Suppressor macrophage treated with lipopolysaccharide for 1 hour (primary cell): ENCODE data around the gene COA3.
A peak's percentile ranks its signal among the peaks of the same experiment; 100 is the strongest.

Experiments
- DNase-seq, 3 donors: peaks; one replicate each; pipeline ENCODE4 v3.0.0-alpha.2; 2020 to 2022

The COA3 gene

DNA sequence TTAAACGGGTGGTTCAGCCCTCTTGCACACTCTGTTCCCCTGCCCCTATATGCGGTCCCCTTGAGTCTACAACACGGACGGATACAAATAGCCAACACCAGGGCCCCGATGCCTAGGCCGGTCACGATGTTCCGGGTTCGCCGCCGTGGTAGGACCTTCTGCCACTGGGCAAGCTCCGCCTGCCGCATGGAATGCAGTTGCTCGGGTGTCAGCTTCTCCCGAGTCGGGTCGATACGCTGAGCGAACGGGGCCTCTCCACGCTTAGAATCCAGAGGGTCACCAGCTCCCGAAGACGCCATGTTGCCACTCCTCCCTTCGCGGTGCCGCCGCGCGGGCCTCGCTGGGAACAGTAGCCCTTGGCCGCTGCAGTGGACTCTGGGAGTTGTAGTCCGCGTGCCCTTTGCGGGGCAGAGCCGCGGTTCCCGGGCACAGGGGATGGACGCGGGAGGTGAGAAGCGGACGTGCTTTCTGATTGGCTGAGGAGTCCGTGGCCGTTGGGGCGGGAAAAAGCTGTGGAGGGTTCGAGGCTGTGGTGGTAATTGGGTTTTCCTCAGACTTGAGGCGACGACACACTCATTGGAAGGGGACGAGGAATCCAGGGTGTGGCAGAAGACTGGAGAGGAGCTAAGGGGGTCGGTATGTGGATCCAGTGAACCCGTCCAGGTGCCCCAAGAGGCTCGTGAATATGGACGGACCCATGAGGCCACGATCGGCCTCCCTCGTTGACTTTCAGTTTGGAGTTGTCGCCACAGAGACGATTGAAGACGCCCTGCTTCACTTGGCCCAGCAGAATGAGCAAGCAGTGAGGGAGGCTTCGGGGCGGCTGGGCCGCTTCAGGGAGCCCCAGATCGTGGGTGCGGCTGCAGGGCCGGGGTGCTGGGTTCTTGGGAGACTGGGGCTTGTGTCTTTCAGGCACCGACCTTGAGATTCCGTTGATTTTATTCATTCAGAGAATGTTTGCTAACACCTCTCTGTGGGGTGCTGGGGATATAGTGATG is at the start of gene COA3, which contains the start of gene CNTD1:
Gene COA3 (minus strand): TSS at position 322 of the 998 bp plus-strand sequence. CDS start 23 bp downstream, at position 299.
Gene CNTD1 (plus strand): TSS at position 479 of the 998 bp plus-strand sequence. CDS start 207 bp downstream, at position 686.
- peak; percentile 84 to 93 (median 88) for DNase-seq

DNA sequence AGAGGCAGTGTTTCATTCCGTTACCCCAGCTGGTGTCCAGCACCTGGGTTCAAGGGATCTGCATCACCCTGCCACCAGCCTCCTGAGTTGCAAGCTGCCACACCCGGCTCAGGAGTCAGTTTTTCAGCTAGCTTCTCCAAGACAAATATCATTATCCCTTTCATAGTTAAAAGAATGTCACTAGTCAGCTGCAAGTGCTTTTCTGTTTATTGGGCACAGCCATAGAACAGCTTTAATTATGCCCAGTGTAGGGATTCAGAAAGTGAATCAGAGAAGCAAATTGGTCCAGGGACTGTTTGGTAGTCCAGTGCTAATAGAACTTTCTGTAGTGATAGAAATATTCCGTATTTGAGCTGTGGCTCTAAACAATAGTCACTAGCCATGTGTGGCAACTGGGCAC is 49.6 kb upstream of the COA3 start:
- DNase-seq, result no peak

GRCh38 chr17:42846594-42847280 is 48.2 kb upstream of the COA3 start:
- DNase-seq, result peak; percentile 70 to 85 (median 77)

DNA sequence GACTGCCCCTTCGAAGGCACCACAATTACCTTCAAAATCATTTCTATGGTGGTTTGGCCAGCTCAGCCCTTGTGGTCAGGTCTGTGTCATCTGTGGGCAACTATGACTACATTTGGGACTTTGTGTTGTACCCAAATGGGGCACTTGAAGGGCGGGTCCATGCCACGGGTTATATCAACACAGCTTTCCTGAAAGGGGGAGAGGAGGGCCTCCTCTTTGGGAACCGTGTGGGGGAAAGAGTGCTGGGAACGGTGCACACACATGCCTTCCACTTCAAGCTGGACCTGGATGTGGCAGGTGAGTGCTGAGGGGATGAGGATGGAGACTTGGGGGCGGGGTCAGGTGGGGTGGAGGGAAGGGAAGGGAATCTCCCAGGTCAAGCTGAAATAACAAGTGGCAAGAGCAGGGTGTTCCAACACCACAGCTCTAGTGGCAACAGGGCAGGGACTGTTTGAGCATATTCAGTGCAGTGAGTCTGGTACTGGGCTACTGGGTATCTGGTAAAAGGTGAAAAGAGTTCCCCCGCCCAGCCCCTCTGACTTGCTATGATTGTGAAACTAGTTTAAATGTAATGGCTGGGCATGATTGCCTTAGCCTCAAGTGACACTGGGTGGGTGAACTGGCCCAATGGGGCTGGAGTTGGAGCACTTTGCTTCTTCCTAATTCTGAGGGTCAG is 47.6 kb upstream of the COA3 start:
- DNase-seq, result peak; percentile 60 to 79 (median 74)

GRCh38 chr17:42845556-42845917 is 47.0 kb upstream of the COA3 start:
- no peak for DNase-seq

- DNase-seq, result no peak
Measured at GRCh38 chr17:42844761-42845555, 46.5 kb upstream of the COA3 start.

DNA sequence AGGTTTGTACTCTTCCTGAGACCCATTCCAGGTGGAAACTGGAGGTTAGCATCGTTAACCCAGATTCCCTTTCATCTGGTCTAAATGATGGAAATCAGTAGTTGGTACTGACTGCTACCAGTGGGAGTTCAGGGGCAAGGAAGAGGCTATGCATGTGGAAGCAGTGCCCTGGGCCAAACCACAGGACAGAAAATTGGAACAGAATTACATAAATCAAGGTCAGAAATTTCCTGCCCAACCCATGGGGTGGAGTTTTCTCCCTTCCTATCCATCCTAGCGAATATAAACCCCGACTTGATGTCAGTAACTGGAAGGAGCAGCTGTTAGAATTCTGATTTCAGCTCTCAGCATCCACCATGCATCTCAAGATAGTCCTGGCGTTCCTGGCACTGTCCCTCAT is 45.8 kb upstream of the COA3 start, which contains the start of gene AOC2:
Gene AOC2 (plus strand): TSS at position 310 of the 400 bp plus-strand sequence. CDS start 47 bp downstream, at position 357.
- no peak for DNase-seq

DNA sequence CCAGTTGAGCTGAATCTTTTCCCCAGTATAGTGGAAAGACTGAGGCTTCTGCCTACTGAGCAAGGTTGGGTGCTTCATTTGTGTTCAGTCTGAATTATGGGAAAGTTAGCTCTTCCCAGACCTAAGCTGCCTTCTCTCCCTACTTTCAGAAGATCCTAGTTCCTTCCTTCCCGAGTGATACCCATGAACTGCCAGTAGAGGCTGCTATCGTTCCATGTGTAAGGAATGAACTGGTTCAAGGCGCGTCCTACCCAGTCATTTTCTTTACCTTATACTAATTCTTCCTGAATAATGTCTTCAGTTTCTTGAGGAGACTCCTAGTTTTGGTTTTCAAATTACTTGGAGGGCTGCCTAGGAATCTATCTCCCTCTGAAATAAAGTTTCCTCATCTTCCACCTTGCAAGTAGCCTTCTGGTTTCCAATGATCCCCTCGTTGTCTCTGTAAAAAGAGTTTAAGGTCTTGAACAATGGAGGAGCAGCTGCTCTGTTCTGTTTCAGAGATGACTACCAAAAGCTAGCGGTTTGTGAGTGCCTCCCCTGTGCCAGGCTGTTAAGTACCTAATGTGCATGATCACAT is 44.9 kb upstream of the COA3 start:
- peak; percentile 72 to 81 (median 75) for DNase-seq

DNA sequence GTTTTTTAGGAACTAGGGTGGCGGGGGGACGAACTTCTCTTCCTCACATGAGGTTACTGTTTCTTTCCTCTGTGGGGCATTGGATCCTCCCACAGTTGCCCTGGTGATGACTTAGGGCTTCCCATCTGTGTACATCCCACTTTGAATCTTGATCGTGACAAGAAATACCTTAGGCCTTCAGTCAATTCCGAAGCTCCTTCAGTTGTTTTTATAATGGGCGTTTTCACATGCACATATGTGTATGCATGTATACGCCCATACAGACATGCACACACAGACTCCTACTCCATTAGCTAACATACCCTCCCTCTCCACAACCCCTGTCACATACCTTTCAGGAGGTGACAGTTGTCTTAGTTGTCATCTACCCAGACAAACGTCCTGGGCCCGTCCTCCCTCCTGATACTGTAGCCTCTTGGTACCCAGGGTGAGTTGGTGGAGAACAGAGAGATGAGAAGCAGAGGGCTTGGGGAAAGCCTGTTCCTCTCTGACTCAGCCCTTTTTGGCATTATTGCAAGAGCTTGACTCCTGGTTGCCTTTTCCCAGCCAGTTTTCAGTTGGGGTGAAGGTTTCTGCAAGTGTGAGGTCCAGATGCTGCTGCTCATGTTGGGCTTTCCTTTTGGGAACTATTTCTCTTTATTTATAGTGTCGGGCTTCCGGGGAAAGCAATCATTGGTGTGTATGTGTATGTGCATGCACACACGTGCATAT is 43.6 kb upstream of the COA3 start:
- no peak for DNase-seq

GRCh38 chr17:42835732-42836131 is 37.2 kb upstream of the COA3 start:
- no peak for DNase-seq

DNA sequence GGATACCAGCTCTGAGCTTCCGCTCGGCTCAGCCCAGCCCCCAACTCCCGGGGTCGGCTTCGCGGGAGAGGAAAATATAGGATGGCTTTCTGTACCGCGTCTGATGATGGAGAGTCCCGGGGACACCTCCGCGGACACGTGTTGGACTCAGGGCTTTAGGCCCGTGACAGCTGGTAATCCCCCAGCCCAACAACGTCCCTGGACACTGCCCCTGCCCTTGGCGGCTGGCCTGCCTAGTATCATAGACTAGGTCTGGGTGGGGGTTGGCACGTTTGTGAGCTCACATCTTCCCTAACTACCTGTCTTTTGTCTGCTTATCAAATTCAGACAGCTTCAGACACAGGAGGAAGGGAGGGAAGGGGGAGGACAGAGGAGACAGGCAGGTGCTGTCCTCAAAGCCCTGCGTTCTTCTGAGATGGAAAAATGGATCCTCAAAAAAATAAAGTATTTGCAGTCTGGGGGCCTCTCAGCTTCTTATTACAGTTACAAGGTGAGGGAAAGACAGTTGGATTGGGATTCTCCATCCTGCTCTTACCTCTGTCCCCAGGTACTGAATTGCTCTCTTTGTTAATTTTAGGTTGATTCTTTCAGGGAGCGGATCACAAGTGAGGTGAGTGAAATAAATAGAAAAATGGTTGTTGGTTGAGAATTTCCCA is 35.4 kb upstream of the COA3 start:
- peak in 2 of 3 donors; percentile 19 to 39 for DNase-seq

- peak; percentile 95 to 96 (median 96) for DNase-seq
Measured at GRCh38 chr17:42832934-42833766, 34.6 kb upstream of the COA3 start, which contains the start of gene PSME3. Gene PSME3, plus strand, starts transcription at chr17:42833397. Its CDS starts 235 bp downstream, at chr17:42833632.

- DNase-seq, result no peak
Measured at GRCh38 chr17:42832213-42832933, 33.9 kb upstream of the COA3 start.

DNA sequence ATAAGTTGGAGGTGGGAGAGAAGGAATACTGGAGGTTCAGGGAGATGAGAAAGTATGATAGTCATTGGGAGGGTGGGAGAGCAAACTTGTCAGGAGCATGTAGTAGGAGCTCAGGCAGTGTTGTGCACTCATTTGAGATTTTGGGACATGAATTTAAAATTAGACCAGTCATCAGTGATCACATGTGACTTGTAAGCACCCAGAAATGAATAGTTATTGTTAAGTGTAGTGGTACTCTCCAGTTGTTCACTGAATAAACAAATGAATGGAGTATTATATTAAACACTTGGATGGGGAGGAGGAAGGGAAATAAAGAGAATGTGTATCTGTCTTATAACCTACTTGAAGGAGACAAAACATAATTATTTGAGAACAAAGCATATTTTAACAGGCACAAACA is 32.5 kb upstream of the COA3 start:
- no peak for DNase-seq

DNA sequence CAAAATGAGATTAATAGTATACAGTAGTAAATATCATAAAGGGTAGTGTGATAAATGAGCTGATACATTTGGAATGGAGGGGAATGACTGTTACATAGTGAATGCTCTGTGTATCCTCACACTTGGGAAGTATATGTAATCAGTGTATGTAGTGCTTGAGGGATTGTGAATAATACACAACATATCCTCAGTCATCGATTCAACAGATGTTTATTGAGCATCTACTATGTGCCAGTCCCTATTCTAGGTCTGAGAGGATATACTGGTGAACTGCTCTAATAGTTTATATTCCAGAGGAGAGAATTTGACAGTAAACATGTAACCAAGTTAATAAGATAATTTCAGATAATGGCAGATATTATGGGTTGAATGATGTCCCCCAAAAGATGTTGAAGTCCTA is 29.0 kb upstream of the COA3 start:
- no peak for DNase-seq

GRCh38 chr17:42821176-42821575 is 22.7 kb upstream of the COA3 start:
- DNase-seq, result no peak

DNA sequence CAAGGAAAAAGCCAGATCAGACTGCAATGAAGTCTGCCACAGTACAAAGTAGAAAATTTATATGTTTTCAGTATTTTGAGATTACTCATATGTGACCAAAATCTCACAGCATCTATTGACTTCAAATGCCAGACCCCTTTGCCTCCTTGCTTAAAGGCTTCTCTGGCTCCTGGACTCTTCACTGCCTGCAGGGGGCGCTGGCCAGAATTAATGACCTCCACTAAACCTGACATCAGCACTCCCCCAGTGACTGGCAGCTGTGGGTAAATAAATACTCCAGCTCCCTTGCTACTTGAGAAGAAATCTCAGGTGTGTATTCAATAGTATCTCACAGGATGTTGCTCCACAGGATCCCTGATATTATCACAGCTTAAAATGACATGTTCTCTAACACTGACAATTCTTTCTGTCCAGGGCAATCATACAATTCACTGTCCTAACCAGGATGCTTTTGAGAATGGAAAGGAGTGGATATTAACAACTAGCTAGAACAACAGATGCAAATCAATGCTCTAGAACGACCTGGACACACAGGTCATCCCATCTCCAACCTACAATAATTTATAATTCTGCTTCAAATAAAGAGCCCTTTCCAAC is 21.5 kb upstream of the COA3 start:
- peak; percentile 79 to 90 (median 85) for DNase-seq

DNA sequence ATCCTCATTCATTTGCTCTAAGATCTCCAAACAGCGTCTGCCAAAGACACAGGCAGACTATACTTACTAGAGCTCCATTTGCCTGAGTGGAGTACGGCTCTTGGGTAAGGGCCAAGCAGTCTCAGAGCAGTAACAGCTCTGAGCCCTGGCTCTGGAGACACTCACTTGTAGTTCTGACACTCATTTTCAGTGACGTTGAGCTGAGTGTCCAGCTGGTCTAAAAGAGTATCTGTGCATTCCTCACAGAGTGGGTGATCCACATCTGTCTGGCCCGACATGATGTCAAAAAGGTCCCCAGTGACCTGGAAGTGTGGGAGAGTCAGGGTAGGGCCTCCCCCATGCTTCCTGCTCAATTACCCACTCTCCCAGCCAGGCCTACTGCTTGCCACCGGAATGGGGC is 19.9 kb upstream of the COA3 start:
- no peak for DNase-seq
